K562 (cell line): ENCODE measurements around the gene EGFR. TPM values are rescaled to one million over a fixed set of nuclear protein-coding genes. Genes with fewer than 3 reads are reported as not detected.

Experiments used
- ATAC-seq: fragments of 200-7000 bp; cut with Tn5 transposase; 3 replicates; pipeline ENCODE4 v1.9.1; 2020; ENCODE audit warnings: moderate library complexity
- BruUV-seq: library from RNA; stranded (reverse); fragments of 400-500 nt; replicated peaks from 2 replicates; lab custom pipeline; 2021; lab: Mats Ljungman, UMichigan
- CTCF ChIA-PET: fragments of 300-600 bp; formaldehyde crosslinking; extraction: SDS; loops from one replicate; lab custom pipeline; 2021; ENCODE audit warnings: low intra/inter-chr PET ratio; lab: Yijun Ruan, JAX
- POLR2A ChIA-PET: fragments of 300-600, 350-650 bp; sonication (Branson Sonifier 250); formaldehyde crosslinking; extraction: SDS; loops from one replicate; lab custom pipeline; 2021; ENCODE audit warnings: antibody characterized with exemption, inconsistent platforms; lab: Yijun Ruan, JAX
- DNase-seq, 4 experiments: peaks; one replicate each; pipeline versions ENCODE4 v3.0.0 to v3.0.0-alpha.2; 2011 to 2018; ENCODE audit warnings: low spot score in 3 of 4, mixed read lengths in 3 of 4; ENCODE audit errors: extremely low read depth in 1 of 4
- FAIRE-seq: peaks from 2 replicates; lab custom pipeline; 2011; peaks lifted over from hg19 to GRCh38; lab: Jason Lieb, UNC
- H2AFZ ChIP-seq: 2 replicates; pipeline ENCODE4 v1.6.0; 2011; ENCODE audit warnings: low read depth, low read length, control low read depth, inconsistent platforms
- H3K27ac ChIP-seq: fragments of 200-600 bp; 3 replicates; pipeline ENCODE4 v1.8.0; 2011; ENCODE audit warnings: low read depth, mild to moderate bottlenecking, control low read depth, inconsistent platforms, low read length, moderate library complexity, mixed read lengths; ENCODE audit errors: extremely low read depth
- H3K27me3 ChIP-seq, 2 experiments: fragments of 300-600 bp in 1 of 2; 2 replicates in 1 of 2; 3 replicates in 1 of 2; pipeline versions ENCODE4 v1.6.0 to v1.8.0; 2011; ENCODE audit warnings: inconsistent platforms in 2 of 2, low read length in 2 of 2, mild to moderate bottlenecking in 1 of 2, mixed read lengths in 1 of 2, moderate library complexity in 1 of 2; ENCODE audit not compliant: control insufficient read depth in 2 of 2, insufficient read depth in 2 of 2
- H3K36me3 ChIP-seq: fragments of 300-600 bp; 3 replicates; pipeline ENCODE4 v1.8.0; 2011; ENCODE audit warnings: mild to moderate bottlenecking, low read length, inconsistent platforms; ENCODE audit not compliant: control insufficient read depth, insufficient read depth
- H3K4me1 ChIP-seq, 2 experiments: fragments of 200-600 bp in 1 of 2; replicated peaks in 1 of 2; 2 replicates in 1 of 2; 3 replicates in 1 of 2; pipeline versions ENCODE4 v1.5.1 to v1.8.0; 2011; ENCODE audit warnings: inconsistent platforms in 2 of 2, low read length in 2 of 2, mild to moderate bottlenecking in 1 of 2, mixed read lengths in 1 of 2, moderate library complexity in 1 of 2; ENCODE audit not compliant: control insufficient read depth in 2 of 2, insufficient read depth in 2 of 2
- H3K4me2 ChIP-seq: 2 replicates; pipeline ENCODE4 v1.6.1; 2011; ENCODE audit warnings: low read length, control low read depth, inconsistent platforms, mixed read lengths; ENCODE audit not compliant: insufficient read depth
- H3K4me3 ChIP-seq: fragments of 200-600 bp; sonication (generic), shearing (Covaris generic); 2 replicates; pipeline ENCODE4 v1.5.1; 2016; ENCODE audit warnings: control low read depth, inconsistent platforms
- H3K79me2 ChIP-seq: fragments of 200-600 bp; 3 replicates; pipeline ENCODE4 v1.8.0; 2011; ENCODE audit warnings: low read length, inconsistent platforms; ENCODE audit not compliant: control insufficient read depth, insufficient read depth
- H3K9ac ChIP-seq, 2 experiments: 2 replicates each; pipeline versions ENCODE4 v1.6.0 to v1.6.1; 2011; ENCODE audit warnings: low read depth in 2 of 2, low read length in 2 of 2, control low read depth in 1 of 2, inconsistent platforms in 1 of 2, mild to moderate bottlenecking in 1 of 2, mixed read lengths in 1 of 2; ENCODE audit not compliant: insufficient read depth in 1 of 2
- H3K9me1 ChIP-seq: one replicate; pipeline ENCODE4 v1.6.0; 2011; ENCODE audit warnings: inconsistent platforms, mild to moderate bottlenecking, low read length, moderate library complexity; ENCODE audit not compliant: control insufficient read depth, insufficient read depth
- H3K9me3 ChIP-seq: replicated peaks from 2 replicates; pipeline ENCODE4 v1.5.1; 2011; ENCODE audit warnings: low read depth, low read length, inconsistent platforms; ENCODE audit not compliant: control insufficient read depth, insufficient read depth
- H4K20me1 ChIP-seq: replicated peaks from 2 replicates; pipeline ENCODE4 v1.6.1; 2011; ENCODE audit warnings: low read length, inconsistent platforms, mixed read lengths; ENCODE audit not compliant: control insufficient read depth, insufficient read depth
- CEBPB ChIP-seq: fragments of 450-650 bp; IDR thresholded peaks from 2 replicates; pipeline ENCODE4 v1.6.1; 2016; ENCODE audit warnings: missing genetic modification characterization, missing compliant biosample characterization
- CEBPG ChIP-seq, 3 experiments: fragments of 200-800 bp in 1 of 3; sonication (Bioruptor generic) in 1 of 3; sonication (generic) in 1 of 3; formaldehyde crosslinking in 1 of 3; IDR thresholded peaks in 2 of 3; conservative IDR thresholded peaks in 1 of 3; 2 replicates each; pipeline versions ENCODE4 v1.6.1 to v1.8.0; 2016 to 2022; ENCODE audit warnings: missing compliant biosample characterization in 2 of 3, missing genetic modification characterization in 2 of 3, mild to moderate bottlenecking in 1 of 3, missing genetic modification reagents in 1 of 3
- CHD1 ChIP-seq: fragments of 200-600 bp; sonication (generic); IDR thresholded peaks from one replicate; pipeline ENCODE4 v1.6.1; 2012; ENCODE audit warnings: mild to moderate bottlenecking, moderate library complexity, low read length, inconsistent platforms
- KHSRP ChIP-seq: fragments of 450-650 bp; IDR thresholded peaks from 2 replicates; pipeline ENCODE4 v1.6.1; 2017
- NFATC3 ChIP-seq: fragments of 450-650 bp; IDR thresholded peaks from 2 replicates; pipeline ENCODE4 v1.6.1; 2017; ENCODE audit warnings: mild to moderate bottlenecking
- SNRNP70 ChIP-seq: fragments of 200-400 bp; formaldehyde crosslinking; optimal IDR thresholded peaks from 2 replicates; pipeline ENCODE3; 2017; ENCODE audit warnings: low read depth, low read length
- U2AF1 ChIP-seq: fragments of 200-400 bp; formaldehyde crosslinking; optimal IDR thresholded peaks from 2 replicates; pipeline ENCODE3; 2017; ENCODE audit warnings: mild to moderate bottlenecking, low read depth, low read length, moderate library complexity
- YBX1 ChIP-seq: fragments of 450-650 bp; IDR thresholded peaks from 2 replicates; pipeline ENCODE4 v1.7.1; 2016; ENCODE audit warnings: mild to moderate bottlenecking
- ZNF764 ChIP-seq: fragments of 250-450 bp; sonication (Bioruptor Pico); IDR thresholded peaks from 2 replicates; pipeline ENCODE4 v1.4.0; 2020; ENCODE audit warnings: low read depth, mild to moderate bottlenecking, moderate library complexity
- WGBS: fragments of 100-300 bp; shearing (Covaris generic); methylation state at CpG from one replicate; pipeline ENCODE4 v1.1.6; 2016; ENCODE audit warnings: low coverage, mixed read lengths; ENCODE audit not compliant: insufficient coverage; ENCODE audit errors: missing lambda C conversion rate; 5-methylcytosine and 5-hydroxymethylcytosine counted together
- in situ Hi-C: fragments of 300-500 bp; cut with MboI; formaldehyde crosslinking; loops from 4 replicates; pipeline ENCODE4 v1.15.0; 2018; ENCODE audit warnings: inconsistent platforms, mixed read lengths
- intact Hi-C: fragments of 100-400 bp; cut with micrococcal nuclease; formaldehyde crosslinking; loops from 2 replicates; pipeline ENCODE4 v1.14.2; 2022
- polyA plus RNA-seq, 8 experiments: library from polyadenylated mRNA; depleted of rRNA in 4 of 8; stranded (reverse) in 5 of 8; unstranded in 3 of 8; fragments of >200 nt; fragmentation: Nextera tagmentation in 2 of 8; fragmentation: Illumina TruSeq in 1 of 8; extraction: Ambion mirVana in 2 of 8; extraction: Trizol in 1 of 8; gene quantifications; 2 replicates each; pipeline versions ENCODE4 v1.2.1 to v1.2.3, GENCODE V29; 2011 to 2014; ENCODE audit warnings: inconsistent platforms in 1 of 8, missing spikeins in 1 of 8
- total RNA-seq, 7 experiments: library from RNA; depleted of rRNA in 6 of 7; stranded (reverse); fragments of >200 nt in 6 of 7; fragmentation: Illumina TruSeq in 2 of 7; extraction: Trizol in 2 of 7; gene quantifications; 2 replicates each; pipeline versions ENCODE4 v1.2.1 to v1.2.3, GENCODE V29; 2011 to 2021; ENCODE audit warnings: low replicate concordance in 1 of 7
- TF ChIP-seq, protein P1 (sequence below): fragments of 250-450 bp; sonication (Bioruptor Pico); IDR thresholded peaks from 2 replicates; pipeline ENCODE4 v1.8.0; 2021; ENCODE audit warnings: mild to moderate bottlenecking, moderate library complexity
- TF ChIP-seq, protein P2 (sequence below): fragments of 450-650 bp; IDR thresholded peaks from 2 replicates; pipeline ENCODE4 v1.6.1; 2017; ENCODE audit warnings: antibody characterized with exemption

Gene EGFR
- total and polyA plus RNA-seq, 9 of the 15 experiments (the other 6 are each of a cell fraction or from before 2014, with no cell fraction given) = 0.13 TPM; not detected in 8

DNA sequence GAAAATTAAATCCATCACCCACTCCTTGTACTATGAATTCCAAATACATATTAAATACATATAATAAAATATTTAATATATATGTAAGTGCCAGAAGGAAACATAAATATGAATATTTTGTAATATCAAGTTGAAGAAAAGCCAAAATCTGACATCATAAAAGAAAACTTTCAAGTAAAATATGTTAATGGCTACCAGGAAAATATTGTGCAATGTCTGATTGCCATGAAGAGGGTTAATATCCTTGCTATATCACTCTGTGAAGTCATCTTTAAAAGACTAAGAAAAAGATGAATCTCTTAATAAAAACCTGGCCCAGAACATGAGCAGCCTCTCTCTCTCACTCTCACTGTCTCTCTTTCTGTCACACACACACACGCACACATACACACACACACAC, 130.2 kb downstream of the EGFR start:
- Histone ChIP-seq H3K4me1 (peaks cover 0 to 7% of the 10 kb centered on the region in 2 experiments; a peak in 1 of 5 replicates), H3K27ac (no peak overlapping the region), H3K9me3 (no peaks in the 10 kb centered on the region), H3K27me3 (peaks cover 11 to 64% of the 10 kb centered on the region in 2 experiments), H3K79me2 (no peaks in the 10 kb centered on the region), H3K9me1 (no peaks in the 10 kb centered on the region), H3K4me2 (no peak overlapping the region), H2AFZ (no peak overlapping the region), H3K9ac (no peak overlapping the region), H3K4me3 (no peak overlapping the region), H4K20me1 (no peaks in the 10 kb centered on the region; the same call in 1 of the 2 replicates), H3K36me3 (no peaks in the 10 kb centered on the region)
- 0% methylated on average over 1 of the region's 1 CpG for WGBS
- no TSS peak for BruUV-seq
- DNase-seq (no peak), FAIRE-seq (no peak), ATAC-seq (no peak)
- ChIA-PET CTCF (interaction anchor here (0.6 kb wide), 1 partner anchor 132 kb away, joined by 3 read pairs; no protein-coding TSS in a partner anchor), POLR2A (no interaction called here)
- TF ChIP-seq CEBPG (CRISPR knock-in tag; IDR thresholded peaks at IDR 0.05) (no peak), CEBPG (tag; conservative IDR thresholded peaks at IDR 0.05 in 1 of 2, IDR thresholded peaks at IDR 0.05 in 1 of 2) (peak in 1 of 2 experiments; percentile 57; a peak in 1 of 4 replicates), CHD1 (no peak), U2AF1 (no peak), CEBPB (tag) (peak; percentile 38; the same call in 1 of the 2 replicates)
- in situ Hi-C loops = no loop called here
- intact Hi-C loops = loop anchor here (10.0 kb wide), 1 partner anchor 374 kb away; no protein-coding TSS in a partner anchor

DNA sequence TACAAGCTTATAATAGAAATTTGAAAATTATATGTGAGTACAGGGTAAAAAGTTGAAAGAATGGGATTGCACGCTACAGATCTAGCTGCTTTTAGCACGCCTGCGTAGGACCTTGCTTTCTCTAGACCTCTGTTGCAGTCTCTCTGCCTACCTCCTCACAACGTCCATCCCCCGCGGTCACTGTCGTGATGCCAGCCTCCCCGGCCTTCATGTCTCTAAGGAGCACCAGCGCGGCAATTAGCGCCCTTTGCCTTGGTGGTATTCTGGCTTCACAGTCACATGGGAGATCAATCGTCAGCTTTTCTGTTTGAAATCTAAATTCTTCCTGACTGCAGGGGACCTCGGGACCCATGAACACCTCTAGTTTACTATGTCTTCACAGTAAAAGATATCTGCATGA, 131.3 kb downstream of the EGFR start:
- POLR2A ChIA-PET = interaction anchor here (0.6 kb wide), 1 partner anchor 312 kb away, joined by 4 read pairs; no protein-coding TSS in a partner anchor

More for the DNA sequence above, 131.3 kb downstream of the EGFR start:
- WGBS = 0% methylated on average over 13 of the region's 13 CpGs
- intact Hi-C loops = loop anchor here (10.0 kb wide), 1 partner anchor 65 kb away; no protein-coding TSS in a partner anchor
- Histone ChIP-seq H2AFZ (no peak overlapping the region), H3K4me2 (no peak overlapping the region)
- no peak for DNase-seq
- TF ChIP-seq, protein P1, sequence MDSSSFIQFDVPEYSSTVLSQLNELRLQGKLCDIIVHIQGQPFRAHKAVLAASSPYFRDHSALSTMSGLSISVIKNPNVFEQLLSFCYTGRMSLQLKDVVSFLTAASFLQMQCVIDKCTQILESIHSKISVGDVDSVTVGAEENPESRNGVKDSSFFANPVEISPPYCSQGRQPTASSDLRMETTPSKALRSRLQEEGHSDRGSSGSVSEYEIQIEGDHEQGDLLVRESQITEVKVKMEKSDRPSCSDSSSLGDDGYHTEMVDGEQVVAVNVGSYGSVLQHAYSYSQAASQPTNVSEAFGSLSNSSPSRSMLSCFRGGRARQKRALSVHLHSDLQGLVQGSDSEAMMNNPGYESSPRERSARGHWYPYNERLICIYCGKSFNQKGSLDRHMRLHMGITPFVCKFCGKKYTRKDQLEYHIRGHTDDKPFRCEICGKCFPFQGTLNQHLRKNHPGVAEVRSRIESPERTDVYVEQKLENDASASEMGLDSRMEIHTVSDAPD (CRISPR knock-in tag) = no peak
- TF ChIP-seq YBX1 = no peak
- no peak for TF ChIP-seq KHSRP
- TF ChIP-seq, protein P2, sequence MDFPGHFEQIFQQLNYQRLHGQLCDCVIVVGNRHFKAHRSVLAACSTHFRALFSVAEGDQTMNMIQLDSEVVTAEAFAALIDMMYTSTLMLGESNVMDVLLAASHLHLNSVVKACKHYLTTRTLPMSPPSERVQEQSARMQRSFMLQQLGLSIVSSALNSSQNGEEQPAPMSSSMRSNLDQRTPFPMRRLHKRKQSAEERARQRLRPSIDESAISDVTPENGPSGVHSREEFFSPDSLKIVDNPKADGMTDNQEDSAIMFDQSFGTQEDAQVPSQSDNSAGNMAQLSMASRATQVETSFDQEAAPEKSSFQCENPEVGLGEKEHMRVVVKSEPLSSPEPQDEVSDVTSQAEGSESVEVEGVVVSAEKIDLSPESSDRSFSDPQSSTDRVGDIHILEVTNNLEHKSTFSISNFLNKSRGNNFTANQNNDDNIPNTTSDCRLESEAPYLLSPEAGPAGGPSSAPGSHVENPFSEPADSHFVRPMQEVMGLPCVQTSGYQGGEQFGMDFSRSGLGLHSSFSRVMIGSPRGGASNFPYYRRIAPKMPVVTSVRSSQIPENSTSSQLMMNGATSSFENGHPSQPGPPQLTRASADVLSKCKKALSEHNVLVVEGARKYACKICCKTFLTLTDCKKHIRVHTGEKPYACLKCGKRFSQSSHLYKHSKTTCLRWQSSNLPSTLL = no peak
- TF ChIP-seq NFATC3 = no peak
- no peak for TF ChIP-seq ZNF764
- no peak for TF ChIP-seq SNRNP70
- TF ChIP-seq, all 486 proteins: peak for 0
- in situ Hi-C loops = no loop called here
- Histone ChIP-seq H4K20me1 (no peaks in the 10 kb centered on the region; the same call in 1 of the 2 replicates), H3K9me1 (no peaks in the 10 kb centered on the region), H3K4me1 (peaks cover 0 to 2% of the 10 kb centered on the region in 2 experiments; a peak in 1 of 5 replicates), H3K9me3 (no peaks in the 10 kb centered on the region), H3K4me3 (no peak overlapping the region), H3K9ac (no peak overlapping the region), H3K27ac (no peak overlapping the region), H3K36me3 (no peaks in the 10 kb centered on the region), H3K79me2 (no peaks in the 10 kb centered on the region), H3K27me3 (peaks cover 13 to 59% of the 10 kb centered on the region in 2 experiments)
- BruUV-seq = no TSS peak
- ATAC-seq (no peak), FAIRE-seq (no peak)
- CTCF ChIA-PET = no interaction called here
